ENCODE data around the gene ERI3. TPM values are rescaled to one million over a fixed set of nuclear protein-coding genes. Genes with fewer than 3 reads are reported as not detected.

The ERI3 gene
- polyA plus RNA-seq, 4 donors, result 26.5 to 50.1 (median 31.0) TPM

DNA sequence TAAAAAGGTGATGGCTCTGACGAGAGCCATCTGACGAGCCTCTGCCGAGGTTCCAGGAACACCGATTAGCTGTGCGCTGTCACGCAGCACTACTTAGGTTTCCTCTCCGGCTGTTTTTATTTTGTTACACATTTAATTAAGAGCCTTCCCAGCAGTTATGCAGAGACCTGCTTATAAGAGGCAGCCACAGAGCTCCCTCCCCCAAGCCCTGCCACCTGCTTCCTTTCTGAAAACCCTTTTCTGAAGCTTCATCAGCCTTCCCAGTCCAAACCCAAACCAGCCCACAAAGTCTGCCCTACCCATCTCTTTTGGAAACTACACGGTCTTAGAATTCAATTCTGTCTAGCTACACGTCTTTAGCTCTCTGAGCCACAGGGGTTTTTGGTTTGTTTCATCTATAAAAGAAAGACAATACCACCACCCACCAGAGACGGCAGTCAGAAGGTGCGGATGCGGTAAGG is 49.1 kb downstream of the ERI3 start:
- H3K4me1 ChIP-seq (ENCODE audit: control insufficient read depth in 3 of 3, insufficient read depth in 2 of 3, low read depth in 1 of 3, low read length in 2 of 3), result peaks cover 0 to 11% (median 0%) of the 10 kb centered on the region in 3 donors
- H3K4me3 ChIP-seq (ENCODE audit: low read depth in 1 of 3, low read length in 3 of 3), result no peak overlapping the region
- 73 to 84% (median 76%) methylated on average over 12 of the region's 12 CpGs for WGBS, 3 donors
- FAIRE-seq (no peak), DNase-seq (no peak)
- H3K27me3 ChIP-seq (ENCODE audit: control insufficient read depth in 3 of 3, insufficient read depth in 3 of 3, low read length in 3 of 3), result no peaks in the 10 kb centered on the region
- H3K36me3 ChIP-seq (ENCODE audit: control insufficient read depth in 3 of 3, insufficient read depth in 2 of 3, low read depth in 1 of 3, low read length in 3 of 3), result peaks cover 2 to 70% (median 20%) of the 10 kb centered on the region in 3 donors
- H3K9me3 ChIP-seq (ENCODE audit: control insufficient read depth in 2 of 2, insufficient read depth in 1 of 2, low read depth in 1 of 2, low read length in 1 of 2), result no peaks in the 10 kb centered on the region
- no peak overlapping the region for H3K27ac ChIP-seq (ENCODE audit: low read depth in 1 of 3, low read length in 2 of 3)

- H3K36me3 ChIP-seq (ENCODE audit: control insufficient read depth in 3 of 3, insufficient read depth in 2 of 3, low read depth in 1 of 3, low read length in 3 of 3), result peaks cover 2 to 72% (median 20%) of the 10 kb centered on the region in 3 donors
- peaks cover 0 to 15% (median 0%) of the 10 kb centered on the region in 3 donors for H3K4me1 ChIP-seq (ENCODE audit: control insufficient read depth in 3 of 3, insufficient read depth in 2 of 3, low read depth in 1 of 3, low read length in 2 of 3)
- H3K27ac ChIP-seq (ENCODE audit: low read depth in 1 of 3, low read length in 2 of 3), result peak overlapping the region in 1 of 3 donors; percentile 12
- no peaks in the 10 kb centered on the region for H3K27me3 ChIP-seq (ENCODE audit: control insufficient read depth in 3 of 3, insufficient read depth in 3 of 3, low read length in 3 of 3)
- no peak overlapping the region for H3K4me3 ChIP-seq (ENCODE audit: low read depth in 1 of 3, low read length in 3 of 3)
- no peaks in the 10 kb centered on the region for H3K9me3 ChIP-seq (ENCODE audit: control insufficient read depth in 2 of 2, insufficient read depth in 1 of 2, low read depth in 1 of 2, low read length in 1 of 2)
- WGBS, 3 donors, result 33 to 65% (median 53%) methylated on average over 1 of the region's 1 CpG
- DNase-seq (peak; percentile 51 to 84), FAIRE-seq (no peak)
Measured at GRCh38 chr1:44303532-44303931, 51.5 kb downstream of the ERI3 start.

GRCh38 chr1:44302541-44302940 is 52.5 kb downstream of the ERI3 start:
- DNase-seq (no peak), FAIRE-seq (no peak)
- H3K9me3 ChIP-seq (ENCODE audit: control insufficient read depth in 2 of 2, insufficient read depth in 1 of 2, low read depth in 1 of 2, low read length in 1 of 2), result peaks cover 0 to 4% of the 10 kb centered on the region in 2 donors
- H3K4me1 ChIP-seq (ENCODE audit: control insufficient read depth in 3 of 3, insufficient read depth in 2 of 3, low read depth in 1 of 3, low read length in 2 of 3), result peaks cover 0 to 23% (median 0%) of the 10 kb centered on the region in 3 donors
- peaks cover under 1 to 69% (median 15%) of the 10 kb centered on the region in 3 donors for H3K36me3 ChIP-seq (ENCODE audit: control insufficient read depth in 3 of 3, insufficient read depth in 2 of 3, low read depth in 1 of 3, low read length in 3 of 3)
- 82 to 94% (median 85%) methylated on average over 6 of the region's 6 CpGs for WGBS, 3 donors
- H3K27me3 ChIP-seq (ENCODE audit: control insufficient read depth in 3 of 3, insufficient read depth in 3 of 3, low read length in 3 of 3), result no peaks in the 10 kb centered on the region
- H3K4me3 ChIP-seq (ENCODE audit: low read depth in 1 of 3, low read length in 3 of 3), result no peak overlapping the region
- no peak overlapping the region for H3K27ac ChIP-seq (ENCODE audit: low read depth in 1 of 3, low read length in 2 of 3)

DNA sequence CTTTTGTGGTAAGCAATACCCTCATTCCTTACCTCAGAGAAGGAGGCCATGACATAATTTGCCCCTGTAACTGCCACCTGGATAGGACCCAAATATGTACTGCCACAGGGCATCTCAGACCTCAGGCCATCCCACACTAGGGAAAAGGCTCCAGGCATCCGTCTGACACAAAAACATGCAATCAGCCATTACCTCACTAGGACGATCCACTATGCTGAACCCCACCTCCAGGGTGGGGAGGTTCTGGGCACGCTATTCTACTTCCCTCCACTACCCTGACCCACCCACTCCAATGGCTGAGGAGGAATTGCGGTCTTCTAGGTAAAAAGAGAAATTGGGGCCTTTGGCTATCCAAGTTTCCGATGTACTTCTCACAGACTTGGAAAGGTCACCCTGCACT is 53.6 kb downstream of the ERI3 start:
- FAIRE-seq (no peak), DNase-seq (no peak)
- peaks cover 0 to 70% (median 9%) of the 10 kb centered on the region in 3 donors for H3K36me3 ChIP-seq (ENCODE audit: control insufficient read depth in 3 of 3, insufficient read depth in 2 of 3, low read depth in 1 of 3, low read length in 3 of 3)
- WGBS, 3 donors, result 89 to 99% (median 94%) methylated on average over 5 of the region's 5 CpGs
- no peak overlapping the region for H3K27ac ChIP-seq (ENCODE audit: low read depth in 1 of 3, low read length in 2 of 3)
- H3K27me3 ChIP-seq (ENCODE audit: control insufficient read depth in 3 of 3, insufficient read depth in 3 of 3, low read length in 3 of 3), result no peaks in the 10 kb centered on the region
- peaks cover 0 to 26% (median 0%) of the 10 kb centered on the region in 3 donors for H3K4me1 ChIP-seq (ENCODE audit: control insufficient read depth in 3 of 3, insufficient read depth in 2 of 3, low read depth in 1 of 3, low read length in 2 of 3)
- H3K9me3 ChIP-seq (ENCODE audit: control insufficient read depth in 2 of 2, insufficient read depth in 1 of 2, low read depth in 1 of 2, low read length in 1 of 2), result peaks cover 0 to 4% of the 10 kb centered on the region in 2 donors
- no peak overlapping the region for H3K4me3 ChIP-seq (ENCODE audit: low read depth in 1 of 3, low read length in 3 of 3)

- DNase-seq (no peak), FAIRE-seq (no peak)
- H3K4me1 ChIP-seq (ENCODE audit: control insufficient read depth in 3 of 3, insufficient read depth in 2 of 3, low read depth in 1 of 3, low read length in 2 of 3), result peaks cover 0 to 26% (median 0%) of the 10 kb centered on the region in 3 donors
- no peak overlapping the region for H3K4me3 ChIP-seq (ENCODE audit: low read depth in 1 of 3, low read length in 3 of 3)
- peaks cover 0 to 4% of the 10 kb centered on the region in 2 donors for H3K9me3 ChIP-seq (ENCODE audit: control insufficient read depth in 2 of 2, insufficient read depth in 1 of 2, low read depth in 1 of 2, low read length in 1 of 2)
- no peaks in the 10 kb centered on the region for H3K27me3 ChIP-seq (ENCODE audit: control insufficient read depth in 3 of 3, insufficient read depth in 3 of 3, low read length in 3 of 3)
- H3K36me3 ChIP-seq (ENCODE audit: control insufficient read depth in 3 of 3, insufficient read depth in 2 of 3, low read depth in 1 of 3, low read length in 3 of 3), result peaks cover 0 to 69% (median 5%) of the 10 kb centered on the region in 3 donors
- no peak overlapping the region for H3K27ac ChIP-seq (ENCODE audit: low read depth in 1 of 3, low read length in 2 of 3)
- WGBS, 3 donors, result 61 to 70% (median 69%) methylated on average over 7 of the region's 7 CpGs
Measured at GRCh38 chr1:44300852-44301251, 54.2 kb downstream of the ERI3 start.

DNA sequence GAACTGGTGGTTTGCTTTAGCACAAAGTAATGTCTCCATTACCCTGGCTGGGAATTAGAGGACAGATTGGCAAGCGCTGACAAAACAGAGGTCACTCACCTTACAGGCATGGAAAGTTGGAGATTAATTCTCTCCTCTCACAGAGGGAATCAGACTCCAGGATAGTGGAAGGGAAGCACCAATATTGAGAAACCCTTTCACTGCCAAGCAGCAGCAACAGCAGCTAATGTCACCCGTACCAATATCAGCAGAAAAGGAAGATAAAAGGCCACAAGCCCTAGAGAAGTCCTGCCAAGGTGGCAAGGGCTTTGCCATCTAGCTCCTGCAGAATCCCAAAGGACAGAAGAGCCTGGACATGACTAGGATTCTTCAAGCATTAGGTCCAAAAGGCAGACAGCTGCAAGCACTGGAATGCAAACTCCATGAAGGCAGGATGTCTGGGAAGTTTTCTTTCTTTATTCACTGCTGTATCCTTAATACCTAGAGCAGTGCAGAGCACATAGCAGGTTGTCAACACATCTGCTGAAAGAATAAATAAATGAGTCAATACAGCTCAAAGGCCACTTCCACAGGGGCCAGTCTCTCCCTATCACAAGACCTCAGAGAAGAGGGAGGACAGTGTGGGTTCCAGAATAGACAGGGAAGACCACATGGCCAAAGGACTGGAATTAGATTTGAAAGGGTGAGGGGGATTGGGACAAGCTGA is 57.2 kb downstream of the ERI3 start:
- Histone ChIP-seq H3K9me3 (ENCODE audit: control insufficient read depth in 2 of 2, insufficient read depth in 1 of 2, low read depth in 1 of 2, low read length in 1 of 2) (peaks cover 0 to 4% of the 10 kb centered on the region in 2 donors), H3K36me3 (ENCODE audit: control insufficient read depth in 3 of 3, insufficient read depth in 2 of 3, low read depth in 1 of 3, low read length in 3 of 3) (peaks cover 0 to 77% (median 0%) of the 10 kb centered on the region in 3 donors), H3K27ac (ENCODE audit: low read depth in 1 of 3, low read length in 2 of 3) (peak overlapping the region in 1 of 3 donors; percentile 16), H3K4me1 (ENCODE audit: control insufficient read depth in 3 of 3, insufficient read depth in 2 of 3, low read depth in 1 of 3, low read length in 2 of 3) (peaks cover 3 to 27% (median 6%) of the 10 kb centered on the region in 3 donors), H3K4me3 (ENCODE audit: low read depth in 1 of 3, low read length in 3 of 3) (no peak overlapping the region), H3K27me3 (ENCODE audit: control insufficient read depth in 3 of 3, insufficient read depth in 3 of 3, low read length in 3 of 3) (no peaks in the 10 kb centered on the region)
- 86 to 96% (median 91%) methylated on average over 2 of the region's 2 CpGs for WGBS, 3 donors
- DNase-seq, result peak; percentile 41 to 42
- FAIRE-seq, result no peak

GRCh38 chr1:44296806-44297205 is 58.3 kb downstream of the ERI3 start:
- peaks cover 3 to 26% (median 6%) of the 10 kb centered on the region in 3 donors for H3K4me1 ChIP-seq (ENCODE audit: control insufficient read depth in 3 of 3, insufficient read depth in 2 of 3, low read depth in 1 of 3, low read length in 2 of 3)
- 77 to 91% (median 87%) methylated on average over 7 of the region's 7 CpGs for WGBS, 3 donors
- no peak overlapping the region for H3K4me3 ChIP-seq (ENCODE audit: low read depth in 1 of 3, low read length in 3 of 3)
- DNase-seq, result no peak
- H3K27ac ChIP-seq (ENCODE audit: low read depth in 1 of 3, low read length in 2 of 3), result no peak overlapping the region
- FAIRE-seq, result no peak
- peaks cover 0 to 4% of the 10 kb centered on the region in 2 donors for H3K9me3 ChIP-seq (ENCODE audit: control insufficient read depth in 2 of 2, insufficient read depth in 1 of 2, low read depth in 1 of 2, low read length in 1 of 2)
- peaks cover 0 to 76% (median 0%) of the 10 kb centered on the region in 3 donors for H3K36me3 ChIP-seq (ENCODE audit: control insufficient read depth in 3 of 3, insufficient read depth in 2 of 3, low read depth in 1 of 3, low read length in 3 of 3)
- H3K27me3 ChIP-seq (ENCODE audit: control insufficient read depth in 3 of 3, insufficient read depth in 3 of 3, low read length in 3 of 3), result no peaks in the 10 kb centered on the region

- peak overlapping the region in 1 of 3 donors; percentile 10 for H3K27ac ChIP-seq (ENCODE audit: low read depth in 1 of 3, low read length in 2 of 3)
- FAIRE-seq, result no peak
- peaks cover 0 to 4% of the 10 kb centered on the region in 2 donors for H3K9me3 ChIP-seq (ENCODE audit: control insufficient read depth in 2 of 2, insufficient read depth in 1 of 2, low read depth in 1 of 2, low read length in 1 of 2)
- peaks cover 3 to 26% (median 6%) of the 10 kb centered on the region in 3 donors for H3K4me1 ChIP-seq (ENCODE audit: control insufficient read depth in 3 of 3, insufficient read depth in 2 of 3, low read depth in 1 of 3, low read length in 2 of 3)
- no peaks in the 10 kb centered on the region for H3K27me3 ChIP-seq (ENCODE audit: control insufficient read depth in 3 of 3, insufficient read depth in 3 of 3, low read length in 3 of 3)
- H3K4me3 ChIP-seq (ENCODE audit: low read depth in 1 of 3, low read length in 3 of 3), result no peak overlapping the region
- 81 to 92% (median 90%) methylated on average over 6 of the region's 6 CpGs for WGBS, 3 donors
- peaks cover 0 to 72% (median 0%) of the 10 kb centered on the region in 3 donors for H3K36me3 ChIP-seq (ENCODE audit: control insufficient read depth in 3 of 3, insufficient read depth in 2 of 3, low read depth in 1 of 3, low read length in 3 of 3)
- no peak for DNase-seq
Measured at GRCh38 chr1:44296086-44296485, 59.0 kb downstream of the ERI3 start.

Data from small intestine (tissue), 7 donors.